ENCODE data around the gene ING3.

ING3 gene, protein sequence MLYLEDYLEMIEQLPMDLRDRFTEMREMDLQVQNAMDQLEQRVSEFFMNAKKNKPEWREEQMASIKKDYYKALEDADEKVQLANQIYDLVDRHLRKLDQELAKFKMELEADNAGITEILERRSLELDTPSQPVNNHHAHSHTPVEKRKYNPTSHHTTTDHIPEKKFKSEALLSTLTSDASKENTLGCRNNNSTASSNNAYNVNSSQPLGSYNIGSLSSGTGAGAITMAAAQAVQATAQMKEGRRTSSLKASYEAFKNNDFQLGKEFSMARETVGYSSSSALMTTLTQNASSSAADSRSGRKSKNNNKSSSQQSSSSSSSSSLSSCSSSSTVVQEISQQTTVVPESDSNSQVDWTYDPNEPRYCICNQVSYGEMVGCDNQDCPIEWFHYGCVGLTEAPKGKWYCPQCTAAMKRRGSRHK

DNA sequence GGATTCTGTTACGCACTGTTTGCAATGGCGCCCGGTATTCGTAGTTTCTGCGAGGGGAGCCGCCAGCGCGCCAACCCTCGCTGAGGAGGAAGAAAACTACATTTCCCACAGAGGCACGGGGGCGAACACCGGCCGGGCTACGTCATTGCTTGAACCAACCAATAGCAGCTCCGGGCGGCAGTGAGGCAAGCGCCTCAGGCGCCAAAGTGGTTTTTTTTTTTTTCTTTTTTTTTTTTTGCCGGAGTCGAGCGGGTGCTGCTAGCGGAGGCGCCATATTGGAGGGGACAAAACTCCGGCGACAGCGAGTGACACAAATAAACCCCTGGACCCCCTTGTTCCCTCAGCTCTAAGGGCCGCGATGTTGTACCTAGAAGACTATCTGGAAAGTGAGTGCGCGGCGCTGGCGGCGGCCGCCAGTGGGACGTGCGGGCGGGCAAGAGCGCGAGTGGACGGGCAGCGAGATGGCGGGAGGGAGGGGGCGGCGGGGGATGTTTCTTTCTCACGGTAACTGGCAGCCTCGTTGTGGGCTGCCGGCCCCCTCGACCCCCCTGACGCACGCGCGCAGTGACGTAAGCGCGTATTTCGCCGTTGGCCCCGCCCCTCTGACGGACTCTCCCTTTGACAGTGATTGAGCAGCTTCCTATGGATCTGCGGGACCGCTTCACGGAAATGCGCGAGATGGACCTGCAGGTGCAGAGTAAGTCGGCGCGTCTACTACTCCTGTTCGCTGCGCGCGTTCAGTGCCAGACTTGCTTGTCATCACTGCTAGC is at the start of gene ING3:
ING3 (plus strand) TSS at position 239 of the 770 bp plus-strand sequence; CDS start at position 359, 120 bp downstream.
- DNase-seq (ENCODE audit: low read depth in 3 of 3), result peak; percentile 89 to 95 (median 94)

DNA sequence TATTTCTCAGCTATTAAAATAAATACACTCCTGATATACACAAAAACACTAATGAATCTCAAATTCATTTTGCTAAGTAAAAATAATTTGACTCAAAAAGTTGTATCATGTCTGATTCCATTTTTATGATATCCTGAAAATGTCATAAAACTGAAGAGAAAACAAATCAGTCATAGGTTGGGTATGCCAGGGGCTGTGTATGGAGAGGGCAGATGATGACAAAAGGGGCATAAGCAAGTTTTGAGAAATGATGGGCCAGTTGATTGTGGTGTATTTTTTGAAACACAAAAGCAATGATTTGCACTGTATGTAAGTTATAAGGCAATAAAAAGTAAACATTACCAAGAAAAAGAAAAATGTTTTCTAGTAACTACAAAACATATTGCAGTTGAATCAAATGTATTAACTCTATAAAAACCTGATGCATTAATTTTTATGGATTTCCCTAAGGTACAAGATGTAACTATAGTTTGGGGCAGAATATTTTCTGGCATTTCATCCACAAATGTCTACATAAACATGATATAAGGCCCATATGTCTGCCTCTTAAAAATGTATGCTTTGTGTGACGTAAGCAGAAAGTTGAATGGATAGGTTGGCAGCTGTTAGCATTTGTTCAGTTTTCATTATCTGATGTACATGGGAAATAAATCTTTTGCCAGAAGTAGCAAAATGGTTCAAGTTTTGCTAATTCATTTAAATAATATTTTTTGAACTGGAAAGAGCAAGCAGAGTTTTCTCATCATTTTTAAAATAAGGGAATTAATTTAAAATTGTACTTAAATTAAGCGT is 35.1 kb upstream of the ING3 start:
- DNase-seq (ENCODE audit: low read depth in 3 of 3), result no peak

DNA sequence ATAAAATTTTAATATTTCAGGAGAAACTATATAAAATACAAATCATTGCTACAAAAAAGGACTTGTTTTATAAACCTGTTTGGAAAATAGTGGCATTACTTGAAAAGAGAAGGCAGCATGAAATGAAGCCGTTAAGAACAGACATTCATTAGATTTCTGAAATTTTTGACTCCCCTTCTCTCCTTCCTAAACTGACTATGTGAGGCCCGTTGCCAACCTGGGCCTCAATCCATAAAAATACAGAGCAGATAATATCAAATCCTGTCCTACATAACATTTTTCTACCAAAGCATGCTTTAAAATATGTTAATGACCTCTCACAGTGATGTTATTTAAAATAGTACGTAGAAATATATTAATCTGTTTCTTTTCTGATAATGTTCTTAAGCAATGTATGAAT is 34.5 kb upstream of the ING3 start:
- no peak for DNase-seq (ENCODE audit: low read depth in 3 of 3)

DNA sequence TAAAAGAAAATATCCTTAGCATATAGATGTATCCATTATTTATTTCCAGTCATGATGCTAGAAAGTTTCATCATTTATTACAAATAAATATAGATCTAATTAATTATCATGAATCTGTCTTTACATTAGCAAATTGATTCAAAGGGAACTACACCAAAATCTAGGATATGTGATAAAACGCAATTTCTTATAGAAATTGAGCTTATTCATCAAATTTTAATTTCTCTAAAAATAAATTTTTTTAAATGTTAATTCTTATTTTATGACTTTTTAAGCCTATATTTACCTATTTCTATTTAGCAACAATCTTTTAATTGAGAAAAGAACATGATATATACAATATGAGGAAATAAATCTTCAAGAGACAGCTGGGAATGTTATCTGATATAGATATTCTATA is 34.0 kb upstream of the ING3 start:
- no peak for DNase-seq (ENCODE audit: low read depth in 3 of 3)

DNA sequence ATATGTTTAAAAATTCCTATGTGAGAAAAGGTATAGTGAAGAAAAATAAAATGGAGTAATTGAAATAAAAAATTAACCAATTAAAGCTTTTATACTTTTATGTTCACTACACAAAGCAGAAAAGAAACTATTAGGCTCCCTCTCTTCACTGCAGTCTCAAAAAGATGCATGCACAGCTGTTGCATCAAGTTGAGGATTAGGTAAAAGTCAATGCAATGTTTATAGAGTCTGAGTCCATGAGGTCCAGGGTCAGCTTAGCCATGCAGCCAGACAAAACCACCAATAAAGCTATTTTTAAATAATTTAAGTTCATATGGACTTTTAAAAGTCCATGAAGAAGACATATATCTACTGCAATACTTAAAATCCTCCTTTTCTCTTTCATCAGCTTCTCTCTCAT is 31.1 kb upstream of the ING3 start:
- no peak for DNase-seq (ENCODE audit: low read depth in 3 of 3)

DNA sequence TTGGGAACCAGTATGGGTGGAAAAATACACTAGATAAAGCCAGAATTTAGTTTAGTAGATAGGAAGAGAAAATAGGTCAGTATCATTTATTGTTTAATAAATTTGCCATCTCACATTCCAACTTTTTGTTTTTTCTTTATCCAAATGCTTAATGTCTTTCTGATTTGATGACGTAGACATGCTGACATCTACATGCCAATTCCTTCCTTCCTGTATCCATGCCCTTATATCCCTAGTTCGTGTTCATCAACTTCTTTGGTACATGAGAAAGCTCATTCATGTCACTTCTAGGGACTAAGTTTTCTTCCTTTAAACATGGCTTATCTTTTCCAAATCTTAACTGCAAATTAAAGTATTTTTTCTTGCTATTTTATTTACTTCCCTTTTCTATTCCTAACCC is 30.5 kb upstream of the ING3 start:
- DNase-seq (ENCODE audit: low read depth in 3 of 3), result no peak

DNA sequence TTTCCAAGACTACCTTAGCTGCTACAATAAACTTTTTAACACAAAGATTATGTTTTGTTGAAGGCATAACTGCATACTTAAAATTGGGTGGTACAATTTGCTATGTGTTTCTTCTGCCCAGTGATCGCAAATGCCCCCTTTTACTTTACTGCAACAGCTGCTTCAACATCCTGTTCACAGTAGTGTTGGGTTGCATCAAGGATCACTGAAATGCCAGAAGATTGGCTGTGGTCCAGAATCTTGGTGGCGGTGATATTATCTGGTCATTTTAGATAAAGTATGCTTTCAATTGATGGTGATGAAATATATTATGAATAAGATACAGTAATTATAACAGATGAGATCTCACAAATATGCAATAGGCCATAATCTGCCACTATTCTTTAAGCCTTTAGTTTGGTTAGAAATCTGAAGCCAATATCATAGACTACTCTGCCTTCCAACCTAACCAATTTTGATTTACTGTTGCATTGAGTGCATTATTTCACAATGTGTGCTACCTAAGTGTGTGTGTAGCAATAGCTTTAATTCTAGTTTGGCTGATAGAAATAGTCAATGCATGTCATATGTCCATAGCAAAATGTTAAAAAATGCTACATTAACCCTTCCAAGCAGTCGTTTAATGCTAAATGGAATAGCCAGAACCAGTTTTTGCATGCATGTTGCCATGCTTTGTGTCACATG is 29.8 kb upstream of the ING3 start:
- no peak for DNase-seq (ENCODE audit: low read depth in 3 of 3)

DNA sequence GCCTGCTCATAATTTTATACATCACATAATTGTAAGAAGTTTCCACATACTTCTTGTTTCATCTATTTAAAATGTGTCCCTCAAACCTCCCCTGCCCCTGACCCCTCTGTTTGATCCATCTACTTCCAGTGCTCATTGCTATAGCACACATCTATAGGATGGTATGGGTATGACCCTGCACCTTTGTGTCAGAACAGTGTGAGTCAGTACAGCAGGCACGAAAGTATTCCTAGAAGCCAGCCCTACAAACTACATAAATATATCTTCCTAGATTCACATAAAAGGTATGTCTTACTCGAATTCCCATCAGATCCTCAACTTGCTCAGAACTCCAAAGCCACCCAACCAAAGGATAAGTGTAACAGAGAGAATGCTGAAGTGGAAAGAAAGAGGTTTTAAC is 25.7 kb upstream of the ING3 start:
- DNase-seq (ENCODE audit: low read depth in 3 of 3), result no peak

DNA sequence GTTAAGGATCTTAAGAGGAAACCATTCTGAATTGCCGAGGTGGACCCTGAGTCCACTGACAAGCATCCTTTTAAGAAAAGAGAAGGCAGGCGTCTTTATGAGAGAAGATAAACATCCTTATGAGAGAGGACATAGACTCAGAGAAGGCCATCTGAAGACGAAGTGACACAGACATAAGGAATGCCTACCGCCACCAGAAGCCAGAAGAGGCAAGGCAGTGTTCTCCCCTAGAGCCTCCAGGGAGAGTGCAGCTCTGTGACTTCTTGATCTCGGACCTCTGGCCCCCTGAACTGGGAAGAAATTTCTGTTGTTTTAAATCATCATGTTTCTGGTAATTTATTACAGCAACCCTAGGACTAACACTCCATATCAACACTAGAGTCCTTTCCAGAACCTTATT is 25.2 kb upstream of the ING3 start:
- DNase-seq (ENCODE audit: low read depth in 3 of 3), result no peak

DNA sequence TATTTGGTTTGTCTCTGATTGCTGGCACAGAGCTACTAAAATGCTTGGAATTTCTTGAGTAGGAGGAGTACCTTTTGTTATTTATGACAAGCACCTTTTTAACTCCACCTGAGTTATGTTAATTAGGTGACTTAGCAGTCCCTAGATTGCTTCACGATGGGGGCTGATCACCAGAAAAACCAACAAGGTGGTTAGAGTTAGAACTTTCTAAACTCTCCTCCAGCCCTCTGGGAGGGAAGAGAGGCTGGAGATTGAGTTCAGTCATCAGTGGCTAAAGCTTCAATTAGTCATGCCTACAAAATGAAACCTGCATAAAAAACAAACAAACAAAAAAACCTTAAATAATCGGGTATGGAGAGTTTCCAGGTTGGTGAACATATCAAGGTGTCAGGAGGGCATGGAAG is 23.6 kb upstream of the ING3 start:
- no peak for DNase-seq (ENCODE audit: low read depth in 3 of 3)

DNA sequence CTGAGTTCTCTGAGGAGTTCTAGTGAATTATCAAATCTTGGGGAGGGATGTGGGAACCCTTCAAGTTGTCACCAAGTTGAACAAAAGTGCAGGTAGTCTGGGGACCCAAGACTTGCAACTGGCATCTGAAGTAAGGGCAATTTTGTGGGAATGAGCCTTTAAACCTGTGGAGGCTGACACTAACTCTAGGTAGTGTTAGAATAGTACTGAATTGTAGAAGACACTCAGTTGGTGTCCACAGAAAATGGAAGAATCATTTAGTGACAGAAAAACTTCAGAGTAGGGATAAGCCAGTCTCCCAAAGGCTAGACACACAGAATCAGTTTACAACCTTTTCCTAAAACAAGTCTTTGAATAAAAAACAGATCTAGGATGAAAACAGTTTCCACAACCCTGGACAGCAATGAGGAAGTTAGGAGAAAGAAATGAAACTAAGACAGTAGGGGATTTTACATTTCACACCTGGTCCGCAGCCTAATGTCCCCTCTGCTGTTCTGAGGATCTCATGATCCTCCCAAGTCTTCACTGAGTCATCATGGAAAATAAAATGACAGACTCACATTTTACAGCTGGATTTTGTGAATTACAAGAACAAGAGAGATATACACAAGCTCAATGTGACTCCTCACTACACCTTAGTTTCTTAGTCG is 23.0 kb upstream of the ING3 start:
- DNase-seq (ENCODE audit: low read depth in 3 of 3), result no peak

DNA sequence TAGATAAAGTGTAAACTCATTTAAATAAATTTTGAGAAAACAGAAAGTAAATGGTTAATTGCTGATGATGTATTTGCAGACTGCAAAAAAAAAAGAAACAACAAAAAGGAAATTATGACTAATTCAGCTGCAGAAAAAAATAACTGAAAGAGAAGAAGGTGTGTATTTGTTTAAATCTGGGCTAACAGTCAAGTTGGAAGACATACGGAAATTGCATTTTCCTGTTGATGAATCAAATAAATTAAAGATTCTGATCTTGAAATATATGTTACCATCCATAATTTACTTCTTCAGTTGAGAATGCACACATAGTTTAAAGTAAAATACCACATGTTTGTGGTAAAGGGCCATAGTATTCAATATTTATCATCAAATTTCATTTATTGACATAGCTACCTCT is 19.3 kb upstream of the ING3 start:
- DNase-seq (ENCODE audit: low read depth in 3 of 3), result no peak

DNA sequence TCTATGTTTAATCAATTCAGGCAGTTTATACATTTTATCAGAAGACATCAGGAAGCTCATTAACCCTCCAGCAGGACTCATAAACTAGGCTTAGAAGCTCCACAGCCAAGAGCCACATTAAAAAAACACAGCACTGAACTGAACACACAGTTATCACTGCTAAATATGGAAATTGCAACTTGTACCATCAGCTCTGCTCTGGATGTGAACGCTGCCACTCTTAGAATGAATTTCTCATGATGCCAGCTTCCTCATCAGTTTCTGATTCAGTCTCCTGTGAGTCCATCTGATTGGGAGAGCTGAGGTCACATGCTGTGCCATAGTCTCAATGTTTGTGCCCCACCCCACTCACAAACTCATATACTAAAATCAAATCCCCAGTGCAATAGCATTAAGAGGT is 17.1 kb upstream of the ING3 start:
- DNase-seq (ENCODE audit: low read depth in 3 of 3), result no peak

DNA sequence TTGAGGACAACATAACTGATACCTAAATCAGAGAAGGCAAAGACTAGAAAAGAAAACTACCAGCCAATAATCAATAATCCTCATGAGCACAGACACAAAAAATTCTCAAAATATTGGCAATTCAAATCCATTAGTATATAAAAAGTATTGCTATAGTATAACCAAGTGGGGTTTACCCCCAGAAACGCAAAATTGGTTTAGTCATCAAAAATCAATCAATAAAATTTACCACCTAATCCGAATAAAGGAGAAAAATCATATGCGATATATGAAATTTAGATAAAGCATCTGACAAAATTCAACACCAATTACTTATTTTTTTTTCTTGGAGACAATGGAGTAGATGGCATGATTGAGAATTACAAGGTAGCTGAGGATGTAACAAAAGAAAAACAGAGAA is 11.2 kb upstream of the ING3 start:
- no peak for DNase-seq (ENCODE audit: low read depth in 3 of 3)

DNA sequence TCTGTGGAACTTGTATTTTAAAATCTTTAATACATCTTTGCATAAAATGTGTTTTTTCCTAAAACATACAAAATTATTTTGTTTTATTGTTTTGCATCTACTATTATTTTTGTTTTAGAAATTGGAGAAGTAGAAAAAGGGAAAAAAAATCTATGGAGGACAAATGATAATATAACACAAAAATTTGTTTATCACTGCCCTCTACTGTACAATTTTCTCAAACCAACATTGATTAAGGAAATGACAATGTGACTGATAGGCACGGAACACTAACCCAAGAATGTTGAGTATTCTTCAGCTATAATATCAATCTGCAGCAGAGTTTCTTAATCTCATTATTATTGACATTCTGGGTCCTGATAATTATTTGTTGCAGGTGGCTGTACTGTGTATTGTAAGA is 9.5 kb upstream of the ING3 start:
- DNase-seq (ENCODE audit: low read depth in 3 of 3), result no peak

DNA sequence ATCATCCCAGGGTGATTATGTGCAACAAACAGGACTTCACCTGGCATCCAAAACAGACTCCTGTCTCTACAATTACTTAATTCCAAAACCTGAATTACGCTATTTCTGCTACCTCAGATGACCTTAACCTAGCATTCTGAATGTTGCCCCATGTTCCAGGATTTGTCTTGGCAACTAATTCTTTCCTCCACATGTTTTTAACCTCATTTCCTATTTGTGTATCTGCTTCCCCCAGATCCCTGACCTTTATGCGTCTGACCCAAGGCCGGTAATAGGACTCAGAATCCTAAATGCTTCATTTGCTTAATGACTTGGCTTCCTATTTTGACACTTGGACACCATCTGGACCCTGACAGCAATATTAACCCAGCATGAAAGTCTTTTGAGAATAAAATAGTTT is 8.7 kb upstream of the ING3 start:
- no peak for DNase-seq (ENCODE audit: low read depth in 3 of 3)

DNA sequence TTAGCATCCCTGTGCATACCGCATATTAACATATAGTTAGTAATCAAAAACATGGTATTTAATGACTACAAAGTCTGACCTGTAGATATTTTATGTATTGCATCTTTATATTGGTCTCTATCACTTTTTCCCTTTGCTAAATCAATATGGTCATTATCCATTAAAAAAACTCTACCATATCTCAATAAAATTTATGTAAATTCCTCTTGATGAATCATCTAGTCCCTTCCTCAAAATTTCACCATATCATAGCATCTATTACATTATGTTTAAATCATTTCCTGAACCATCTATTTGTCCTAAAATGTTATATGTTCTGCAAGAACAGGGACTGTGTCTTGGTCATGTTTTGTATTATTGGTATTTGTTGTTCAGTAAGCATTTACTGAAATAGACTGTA is 7.7 kb upstream of the ING3 start:
- DNase-seq (ENCODE audit: low read depth in 3 of 3), result no peak

DNA sequence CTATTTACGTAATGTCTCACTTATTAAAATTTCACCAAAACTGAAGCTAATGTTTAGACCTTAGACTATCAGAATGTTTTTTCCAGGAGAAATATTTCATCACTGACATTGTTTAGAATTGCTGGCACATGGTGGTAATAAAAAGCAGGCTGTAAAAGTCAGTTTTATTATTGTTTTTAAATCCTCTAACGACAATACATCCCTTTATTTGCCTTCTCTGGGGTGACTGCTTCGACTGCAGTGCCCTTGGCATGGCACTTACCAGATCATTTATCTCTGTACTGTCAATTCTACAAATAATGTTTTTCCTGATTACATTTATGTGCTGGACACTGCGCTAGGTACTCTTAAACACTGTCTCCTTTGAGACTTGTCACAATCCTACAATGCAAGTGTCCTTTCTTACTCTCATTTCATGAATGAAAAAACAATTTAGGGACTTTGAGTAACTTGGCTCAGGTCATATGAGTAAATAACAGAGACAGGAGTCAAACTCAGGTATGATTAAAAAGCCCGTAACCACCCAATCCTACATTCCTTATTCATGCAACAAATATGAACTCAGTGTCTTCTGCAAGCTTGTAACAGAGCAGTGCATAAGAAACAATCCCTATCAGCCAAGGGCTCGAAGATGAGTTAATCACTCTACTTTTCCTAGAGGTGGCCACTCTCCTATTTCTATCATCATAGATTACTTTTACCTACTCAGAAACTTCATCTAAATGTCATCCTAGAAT is 5.6 kb upstream of the ING3 start:
- no peak for DNase-seq (ENCODE audit: low read depth in 3 of 3)

DNA sequence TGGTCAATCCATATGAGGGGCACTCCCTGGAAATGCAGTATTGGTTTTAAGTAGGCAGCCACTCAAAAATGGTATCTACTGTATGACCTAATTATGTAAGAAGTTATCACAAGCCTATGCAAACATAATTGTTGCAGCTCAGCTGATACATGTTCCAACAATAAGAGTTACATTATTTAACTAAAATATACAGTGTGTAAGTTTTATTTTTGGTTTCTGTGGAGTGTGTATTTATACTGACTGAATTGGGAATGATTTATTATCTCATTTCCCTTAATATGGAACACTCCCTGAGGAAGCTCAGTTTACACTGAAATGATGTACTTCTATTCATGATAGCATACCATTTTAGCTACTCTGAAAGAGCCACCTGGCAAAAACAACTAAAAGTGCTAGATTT is 2.6 kb upstream of the ING3 start:
- DNase-seq (ENCODE audit: low read depth in 3 of 3), result no peak

DNA sequence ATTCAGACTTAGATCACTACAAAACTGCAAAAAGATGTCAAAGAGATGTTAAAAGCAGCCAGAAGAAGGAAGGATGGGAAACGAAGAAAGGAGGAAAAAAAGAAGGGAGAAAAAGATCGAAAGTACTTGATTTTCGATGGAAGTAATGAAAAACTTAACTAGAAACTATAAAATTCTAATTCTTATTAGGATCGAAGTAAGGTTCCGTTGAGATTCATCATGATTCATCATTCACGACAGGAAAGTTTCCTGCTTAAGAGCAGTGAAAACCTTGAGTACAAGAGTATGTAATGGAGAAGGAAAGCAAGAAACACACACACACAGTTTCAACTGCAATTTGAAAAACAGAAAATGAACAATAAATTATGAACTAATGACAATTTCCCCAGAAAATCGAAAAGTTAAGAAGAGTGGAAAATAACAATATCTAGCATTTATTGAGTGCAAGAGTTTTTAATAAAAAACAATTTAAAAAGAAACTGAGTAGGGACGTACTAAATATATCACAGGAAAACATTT is 1.1 kb upstream of the ING3 start:
- DNase-seq (ENCODE audit: low read depth in 3 of 3), result no peak
